Endometrial microvascular endothelial cells (primary cell): ENCODE data around the gene MDGA2. TPM values are rescaled to one million over a fixed set of nuclear protein-coding genes. Genes with fewer than 3 reads are reported as not detected.
"Not testable (repeated sequence)": the region's sequence is repeated elsewhere in the genome, so short reads cannot be mapped to it uniquely, and the experiment has no call there.

Experiments
- in situ Hi-C: cut with HindIII; loops from 2 replicates; pipeline ENCODE4 v1.10.0; 2017; ENCODE audit warnings: low sequenced_read_pairs, low pct_unique_long_range_greater_than_20kb; ENCODE audit errors: inconsistent ontology term
- total RNA-seq: library from RNA; depleted of rRNA; stranded (reverse); fragments of >200 nt; gene quantifications from one replicate; pipeline ENCODE4 v1.2.3, GENCODE V29; 2015; ENCODE audit errors: inconsistent ontology term

Gene MDGA2
- total RNA-seq, 1 donor from 2014 or later, result not detected

- in situ Hi-C loops, result no loop called here
These were observed 49.0 kb downstream of the MDGA2 start for GRCh38 chr14:47626151-47627035.

- in situ Hi-C loops, result not testable (repeated sequence)
These were observed 51.3 kb downstream of the MDGA2 start for GRCh38 chr14:47624126-47624525.

- in situ Hi-C loops, result no loop called here
These were observed 56.0 kb downstream of the MDGA2 start for GRCh38 chr14:47619392-47619791.

GRCh38 chr14:47606566-47606965 is 68.8 kb downstream of the MDGA2 start:
- in situ Hi-C loops, result no loop called here

GRCh38 chr14:47596860-47597259 is 78.5 kb downstream of the MDGA2 start:
- in situ Hi-C loops, result no loop called here

- in situ Hi-C loops, result no loop called here
These were observed 79.2 kb downstream of the MDGA2 start for GRCh38 chr14:47596232-47596631.

- in situ Hi-C loops, result no loop called here
These were observed 79.9 kb downstream of the MDGA2 start for GRCh38 chr14:47595552-47595951.

GRCh38 chr14:47590767-47591495 is 84.5 kb downstream of the MDGA2 start:
- in situ Hi-C loops, result no loop called here

GRCh38 chr14:47585447-47585846 is 90.0 kb downstream of the MDGA2 start:
- in situ Hi-C loops, result no loop called here

- in situ Hi-C loops, result no loop called here
These were observed 108.1 kb downstream of the MDGA2 start for GRCh38 chr14:47567273-47567672.

- in situ Hi-C loops, result no loop called here
These were observed 117.5 kb downstream of the MDGA2 start for GRCh38 chr14:47557894-47558293.

- in situ Hi-C loops, result no loop called here
These were observed 120.1 kb downstream of the MDGA2 start for GRCh38 chr14:47555333-47555732.

GRCh38 chr14:47549886-47550285 is 125.5 kb downstream of the MDGA2 start:
- in situ Hi-C loops, result no loop called here

GRCh38 chr14:47543459-47543858 is 131.9 kb downstream of the MDGA2 start:
- in situ Hi-C loops, result no loop called here

GRCh38 chr14:47541662-47542061 is 133.7 kb downstream of the MDGA2 start:
- in situ Hi-C loops, result no loop called here

- in situ Hi-C loops, result no loop called here
These were observed 136.4 kb downstream of the MDGA2 start for GRCh38 chr14:47539031-47539461.

- in situ Hi-C loops, result no loop called here
These were observed 139.1 kb downstream of the MDGA2 start for GRCh38 chr14:47536341-47536740.

- in situ Hi-C loops, result no loop called here
These were observed 148.7 kb downstream of the MDGA2 start for GRCh38 chr14:47526591-47527244.

- in situ Hi-C loops, result no loop called here
These were observed 150.9 kb downstream of the MDGA2 start for GRCh38 chr14:47524524-47524923.

GRCh38 chr14:47520382-47520781 is 155.0 kb downstream of the MDGA2 start:
- in situ Hi-C loops, result no loop called here
